Measurements from ENCODE around the gene ABCA13. TPM values are rescaled to one million over a fixed set of nuclear protein-coding genes. Genes with fewer than 3 reads are reported as not detected.

ABCA13 gene
- total RNA-seq, 2 donors from 2014 or later = not detected

DNA sequence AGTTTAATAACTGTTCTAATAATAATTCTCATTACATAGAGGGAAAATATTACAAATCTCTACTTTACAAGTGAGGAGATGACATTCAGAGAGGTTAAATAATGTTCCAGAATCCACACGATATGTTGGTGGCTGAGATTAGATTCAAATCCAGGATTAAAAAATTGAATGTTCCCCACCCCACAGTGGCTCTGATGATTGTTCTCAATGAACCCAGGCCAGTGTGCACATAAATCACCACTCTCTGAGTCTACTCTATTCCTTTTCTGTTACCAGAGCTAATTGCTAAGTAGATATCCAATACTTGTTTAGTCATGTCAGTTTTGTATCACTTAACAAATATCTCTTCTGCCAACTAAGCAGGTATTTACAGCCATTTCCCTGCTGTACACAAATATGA is 281.0 kb downstream of the ABCA13 start:
- Histone ChIP-seq H3K9me3 (no peaks in the 10 kb centered on the region), H3K36me3 (no peaks in the 10 kb centered on the region), H3K4me1 (no peaks in the 10 kb centered on the region), H3K4me3 (no peak overlapping the region), H3K27ac (no peak overlapping the region), H3K27me3 (no peaks in the 10 kb centered on the region)
- TF ChIP-seq, protein P1, sequence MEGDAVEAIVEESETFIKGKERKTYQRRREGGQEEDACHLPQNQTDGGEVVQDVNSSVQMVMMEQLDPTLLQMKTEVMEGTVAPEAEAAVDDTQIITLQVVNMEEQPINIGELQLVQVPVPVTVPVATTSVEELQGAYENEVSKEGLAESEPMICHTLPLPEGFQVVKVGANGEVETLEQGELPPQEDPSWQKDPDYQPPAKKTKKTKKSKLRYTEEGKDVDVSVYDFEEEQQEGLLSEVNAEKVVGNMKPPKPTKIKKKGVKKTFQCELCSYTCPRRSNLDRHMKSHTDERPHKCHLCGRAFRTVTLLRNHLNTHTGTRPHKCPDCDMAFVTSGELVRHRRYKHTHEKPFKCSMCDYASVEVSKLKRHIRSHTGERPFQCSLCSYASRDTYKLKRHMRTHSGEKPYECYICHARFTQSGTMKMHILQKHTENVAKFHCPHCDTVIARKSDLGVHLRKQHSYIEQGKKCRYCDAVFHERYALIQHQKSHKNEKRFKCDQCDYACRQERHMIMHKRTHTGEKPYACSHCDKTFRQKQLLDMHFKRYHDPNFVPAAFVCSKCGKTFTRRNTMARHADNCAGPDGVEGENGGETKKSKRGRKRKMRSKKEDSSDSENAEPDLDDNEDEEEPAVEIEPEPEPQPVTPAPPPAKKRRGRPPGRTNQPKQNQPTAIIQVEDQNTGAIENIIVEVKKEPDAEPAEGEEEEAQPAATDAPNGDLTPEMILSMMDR (IDR thresholded peaks at IDR 0.05) = no peak
- no peak for DNase-seq (ENCODE audit: low spot score)

DNA sequence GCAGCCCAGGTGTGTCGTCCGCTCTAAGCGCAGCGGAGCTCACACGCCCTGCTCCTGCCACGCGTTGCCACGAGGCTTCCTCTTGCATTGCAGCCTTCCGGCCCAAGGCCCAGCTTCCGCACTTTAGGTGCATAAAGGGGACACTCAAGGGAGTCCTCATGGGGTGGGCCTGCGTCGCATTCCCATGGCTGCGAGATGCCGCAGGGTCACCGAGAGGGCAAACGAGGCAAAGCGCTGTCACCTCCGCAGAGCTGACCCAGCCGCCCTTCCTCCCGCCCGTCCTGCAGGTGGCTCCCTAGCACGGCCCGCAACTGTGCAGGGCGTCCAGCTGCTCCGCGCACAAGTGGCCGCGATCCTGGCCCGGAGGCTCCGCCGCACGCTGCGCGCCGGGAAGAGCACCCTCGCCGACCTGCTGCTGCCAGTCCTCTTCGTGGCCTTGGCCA is 283.5 kb downstream of the ABCA13 start:
- TF ChIP-seq, protein P1 (IDR thresholded peaks at IDR 0.05) = no peak
- H3K36me3 ChIP-seq = no peaks in the 10 kb centered on the region
- DNase-seq (ENCODE audit: low spot score) = no peak
- no peaks in the 10 kb centered on the region for H3K4me1 ChIP-seq
- no peak overlapping the region for H3K4me3 ChIP-seq
- H3K27me3 ChIP-seq = no peaks in the 10 kb centered on the region
- H3K27ac ChIP-seq = no peak overlapping the region
- H3K9me3 ChIP-seq = no peaks in the 10 kb centered on the region

DNA sequence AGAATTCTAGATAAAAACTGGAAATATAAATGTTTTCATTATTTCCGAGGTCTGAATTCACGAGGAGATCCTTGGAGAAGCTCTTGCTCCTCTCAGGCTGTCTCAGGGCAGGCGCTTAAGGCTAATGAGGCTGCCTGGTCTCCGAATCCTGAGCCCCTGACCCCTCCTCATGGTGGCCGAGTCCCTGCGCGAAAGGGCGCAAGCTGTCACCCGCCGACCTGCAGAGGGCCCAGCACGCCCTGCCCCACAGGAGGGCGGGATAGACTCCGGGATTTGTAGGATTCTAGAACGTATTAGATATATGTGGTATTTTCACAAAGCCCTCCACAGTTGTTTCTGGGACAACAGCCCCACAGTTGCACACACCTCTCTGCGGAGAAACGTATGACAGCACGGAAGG is 284.1 kb downstream of the ABCA13 start:
- Histone ChIP-seq H3K27ac (no peak overlapping the region), H3K4me1 (no peaks in the 10 kb centered on the region), H3K27me3 (no peaks in the 10 kb centered on the region), H3K9me3 (no peaks in the 10 kb centered on the region), H3K4me3 (no peak overlapping the region), H3K36me3 (no peaks in the 10 kb centered on the region)
- no peak for DNase-seq (ENCODE audit: low spot score)
- TF ChIP-seq, protein P1 (IDR thresholded peaks at IDR 0.05) = no peak

DNA sequence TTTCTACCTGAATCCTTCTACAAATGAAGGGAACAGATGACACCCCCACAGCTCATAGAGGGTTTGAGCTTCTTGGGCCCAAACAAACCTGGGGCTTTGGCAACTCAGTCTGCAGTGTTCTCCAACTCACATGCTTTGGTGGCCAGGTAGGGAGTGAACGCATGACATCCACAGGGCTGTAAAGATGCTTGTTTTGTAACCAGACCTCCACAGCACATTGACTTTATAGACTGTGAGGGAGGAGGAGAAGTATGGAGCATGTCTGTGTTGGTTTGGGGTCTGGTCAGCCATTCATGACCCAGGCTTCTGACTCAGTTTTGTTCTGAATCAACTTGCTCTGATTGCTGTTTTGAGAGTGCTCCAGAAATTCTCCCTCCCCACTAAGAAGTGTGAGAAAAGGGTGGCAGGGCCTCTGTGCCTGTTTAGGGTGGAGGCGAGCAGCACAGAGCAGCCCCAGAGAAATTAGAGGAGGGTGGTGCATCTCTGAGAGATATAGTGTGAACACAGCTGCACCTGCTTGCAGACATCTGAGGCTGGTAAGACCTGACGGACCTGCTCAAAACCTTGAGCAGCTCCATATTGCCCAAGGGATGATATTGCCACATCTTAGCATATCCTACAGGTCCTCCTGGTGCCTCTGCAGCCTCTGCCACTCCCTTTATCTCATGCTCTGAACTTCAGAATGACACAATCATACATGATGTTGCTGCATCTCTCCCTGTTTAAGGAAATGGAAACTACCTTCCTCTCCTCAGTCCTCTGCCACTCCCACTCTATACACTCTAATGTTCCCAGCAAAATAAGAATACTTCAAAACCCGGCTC is 287.7 kb downstream of the ABCA13 start:
- H3K4me3 ChIP-seq = no peak overlapping the region
- TF ChIP-seq, protein P1 (IDR thresholded peaks at IDR 0.05) = no peak
- H3K27me3 ChIP-seq = no peaks in the 10 kb centered on the region
- H3K9me3 ChIP-seq = no peaks in the 10 kb centered on the region
- H3K27ac ChIP-seq = no peak overlapping the region
- H3K4me1 ChIP-seq = no peaks in the 10 kb centered on the region
- DNase-seq (ENCODE audit: low spot score) = no peak
- H3K36me3 ChIP-seq = no peaks in the 10 kb centered on the region

DNA sequence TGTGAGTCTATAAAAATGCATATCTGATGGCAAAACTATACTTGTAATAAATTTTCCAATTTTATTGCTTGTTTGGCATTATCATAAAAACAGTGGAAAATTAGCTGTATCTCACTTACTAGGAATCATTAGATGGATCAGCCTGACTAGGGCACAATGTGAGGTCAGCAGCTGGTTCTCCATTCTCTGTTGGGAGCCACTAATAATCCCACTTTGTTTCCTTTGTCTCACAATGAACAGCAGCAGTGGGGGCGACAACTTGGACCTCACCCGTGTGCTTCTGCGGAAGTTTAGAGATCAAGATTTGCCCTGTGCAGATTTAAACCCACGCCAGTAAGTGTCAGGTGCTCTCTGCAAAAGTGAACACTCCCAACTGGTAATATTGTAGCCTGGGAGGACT is 295.5 kb downstream of the ABCA13 start:
- Histone ChIP-seq H3K4me1 (no peaks in the 10 kb centered on the region), H3K27ac (no peak overlapping the region), H3K36me3 (no peaks in the 10 kb centered on the region), H3K27me3 (no peaks in the 10 kb centered on the region), H3K9me3 (no peaks in the 10 kb centered on the region), H3K4me3 (no peak overlapping the region)
- DNase-seq (ENCODE audit: low spot score) = no peak
- TF ChIP-seq, protein P1 (IDR thresholded peaks at IDR 0.05) = no peak

DNA sequence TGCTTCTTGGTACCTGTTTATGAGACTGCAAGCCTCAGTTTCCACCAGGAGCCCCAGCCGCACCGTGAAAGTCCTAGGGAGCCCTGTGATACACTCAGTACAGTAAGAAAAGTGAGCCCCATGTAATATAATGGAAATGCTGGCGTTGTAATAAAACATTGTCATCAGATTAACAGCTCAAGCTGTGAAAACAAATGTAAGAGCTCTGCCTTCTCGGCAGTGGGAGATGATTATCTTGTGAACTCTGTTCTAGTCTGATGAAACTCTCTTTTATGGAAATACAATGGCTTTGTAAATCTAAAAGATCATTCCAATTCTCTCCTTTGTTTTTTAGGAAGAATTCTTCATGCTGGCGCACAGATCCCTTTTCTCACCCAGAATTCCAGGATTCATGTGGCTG is 299.9 kb downstream of the ABCA13 start:
- H3K36me3 ChIP-seq = no peaks in the 10 kb centered on the region
- no peak overlapping the region for H3K4me3 ChIP-seq
- H3K9me3 ChIP-seq = no peaks in the 10 kb centered on the region
- H3K27ac ChIP-seq = no peak overlapping the region
- no peaks in the 10 kb centered on the region for H3K4me1 ChIP-seq
- DNase-seq (ENCODE audit: low spot score) = no peak
- H3K27me3 ChIP-seq = no peaks in the 10 kb centered on the region
- TF ChIP-seq, protein P1 (IDR thresholded peaks at IDR 0.05) = no peak

All from right atrium auricular region (tissue), 2 donors.